ENCODE results near the gene ACOT13.

Gene ACOT13

DNA sequence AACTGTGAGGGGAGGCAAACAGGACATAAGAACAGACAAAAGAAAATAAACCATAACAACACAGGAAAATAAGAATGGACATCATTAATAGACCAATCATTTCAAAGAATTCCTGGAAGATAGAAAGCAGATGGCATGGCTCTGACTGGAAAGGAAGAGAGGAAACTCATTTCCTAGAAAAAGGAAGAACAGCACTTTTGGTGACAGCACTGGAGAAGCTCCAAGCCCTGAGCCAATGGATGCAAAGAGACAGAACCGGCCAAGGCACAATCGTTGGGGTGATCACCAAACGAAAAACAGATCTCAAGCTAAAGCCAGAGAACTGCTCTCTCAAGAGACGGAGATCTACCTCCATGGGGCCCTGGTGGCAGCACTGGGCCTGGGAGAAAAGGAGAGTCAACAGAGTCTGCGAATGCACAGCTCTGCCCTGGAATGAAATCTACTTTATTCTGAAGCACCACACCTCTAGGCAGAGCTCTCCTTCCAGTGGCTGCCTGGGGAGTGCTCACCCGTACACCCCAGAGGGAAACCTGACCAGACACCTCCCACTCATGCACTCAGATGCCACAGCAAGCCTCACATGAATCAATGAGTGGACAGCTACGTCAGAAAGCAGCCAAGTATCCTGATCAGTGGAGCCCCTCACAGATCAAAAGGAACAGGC lies 45.1 kb upstream of the ACOT13 start:
- H3K27me3 ChIP-seq (ENCODE audit: insufficient read depth, low read length) = peaks cover 6% of the 10 kb centered on the region; the same call in 1 of the 2 replicates
- H3K9me2 ChIP-seq (ENCODE audit: low read depth, low read length) = no peaks in the 10 kb centered on the region

DNA sequence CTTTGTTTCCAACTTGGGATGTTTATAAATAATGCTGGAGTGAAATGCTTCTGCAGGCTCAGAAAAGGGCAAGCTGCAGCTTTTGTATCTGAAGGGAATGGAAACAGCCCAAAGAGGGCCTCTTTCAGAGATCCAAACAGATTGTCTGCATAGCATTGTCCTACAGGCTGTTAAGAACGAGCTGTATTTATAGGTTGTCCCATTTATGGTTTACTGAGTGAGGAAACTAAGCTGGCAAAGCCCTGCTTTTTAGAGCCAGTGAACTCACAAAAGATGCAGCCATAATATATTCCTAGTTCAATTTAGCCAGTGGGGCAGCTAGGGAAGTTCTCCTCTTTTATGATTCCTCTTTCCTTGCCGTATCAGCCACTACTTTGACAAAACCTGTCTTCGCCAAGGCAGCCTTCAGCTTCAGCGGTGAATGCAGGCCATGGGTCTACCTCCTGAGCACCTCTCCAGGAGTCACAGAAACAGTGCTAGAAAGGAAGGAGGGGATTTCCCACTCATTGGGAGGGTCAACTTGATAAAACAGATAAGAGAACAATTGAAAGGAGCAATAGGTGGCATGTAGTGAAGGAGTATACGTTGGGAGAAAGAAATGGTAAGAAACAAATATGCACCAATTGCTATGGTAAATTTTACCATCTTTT lies 35.9 kb upstream of the ACOT13 start:
- Histone ChIP-seq H3K27ac (ENCODE audit: low read depth, low read length, poor library complexity, severe bottlenecking) (no peak overlapping the region), H3K4me2 (ENCODE audit: low read length) (no peak overlapping the region), H3K9ac (ENCODE audit: low read length) (no peak overlapping the region), H4K20me1 (ENCODE audit: insufficient read depth, low read length) (no peaks in the 10 kb centered on the region), H2AFZ (ENCODE audit: low read length) (no peak overlapping the region), H3K27me3 (ENCODE audit: insufficient read depth, low read length) (no peaks in the 10 kb centered on the region), H3K79me2 (ENCODE audit: insufficient read depth, low read length) (no peaks in the 10 kb centered on the region), H3K4me3 (ENCODE audit: low read depth, low read length, poor library complexity, severe bottlenecking) (no peak overlapping the region), H3K9me3 (ENCODE audit: low read length) (no peaks in the 10 kb centered on the region), H3K36me3 (ENCODE audit: insufficient read depth, low read length) (no peaks in the 10 kb centered on the region), H3F3A (ENCODE audit: insufficient read depth, low read length) (no peaks in the 10 kb centered on the region), H3K4me1 (ENCODE audit: insufficient read depth, low read length, severe bottlenecking) (no peaks in the 10 kb centered on the region), H3K9me2 (ENCODE audit: low read depth, low read length) (no peaks in the 10 kb centered on the region)
- no peak for TF ChIP-seq EZH2 (IDR thresholded peaks at IDR 0.05; ENCODE audit: borderline replicate concordance, low read length)
- TF ChIP-seq, protein P1, sequence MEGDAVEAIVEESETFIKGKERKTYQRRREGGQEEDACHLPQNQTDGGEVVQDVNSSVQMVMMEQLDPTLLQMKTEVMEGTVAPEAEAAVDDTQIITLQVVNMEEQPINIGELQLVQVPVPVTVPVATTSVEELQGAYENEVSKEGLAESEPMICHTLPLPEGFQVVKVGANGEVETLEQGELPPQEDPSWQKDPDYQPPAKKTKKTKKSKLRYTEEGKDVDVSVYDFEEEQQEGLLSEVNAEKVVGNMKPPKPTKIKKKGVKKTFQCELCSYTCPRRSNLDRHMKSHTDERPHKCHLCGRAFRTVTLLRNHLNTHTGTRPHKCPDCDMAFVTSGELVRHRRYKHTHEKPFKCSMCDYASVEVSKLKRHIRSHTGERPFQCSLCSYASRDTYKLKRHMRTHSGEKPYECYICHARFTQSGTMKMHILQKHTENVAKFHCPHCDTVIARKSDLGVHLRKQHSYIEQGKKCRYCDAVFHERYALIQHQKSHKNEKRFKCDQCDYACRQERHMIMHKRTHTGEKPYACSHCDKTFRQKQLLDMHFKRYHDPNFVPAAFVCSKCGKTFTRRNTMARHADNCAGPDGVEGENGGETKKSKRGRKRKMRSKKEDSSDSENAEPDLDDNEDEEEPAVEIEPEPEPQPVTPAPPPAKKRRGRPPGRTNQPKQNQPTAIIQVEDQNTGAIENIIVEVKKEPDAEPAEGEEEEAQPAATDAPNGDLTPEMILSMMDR (IDR thresholded peaks at IDR 0.05; ENCODE audit: low read length) = no peak

More for the DNA sequence above, 45.1 kb upstream of the ACOT13 start:
- Histone ChIP-seq H3K4me3 (ENCODE audit: low read depth, low read length, poor library complexity, severe bottlenecking) (no peak overlapping the region), H3K9me3 (ENCODE audit: low read length) (no peaks in the 10 kb centered on the region), H3K9ac (ENCODE audit: low read length) (no peak overlapping the region), H4K20me1 (ENCODE audit: insufficient read depth, low read length) (no peaks in the 10 kb centered on the region), H3K79me2 (ENCODE audit: insufficient read depth, low read length) (no peaks in the 10 kb centered on the region), H2AFZ (ENCODE audit: low read length) (no peak overlapping the region), H3K4me1 (ENCODE audit: insufficient read depth, low read length, severe bottlenecking) (no peaks in the 10 kb centered on the region), H3K36me3 (ENCODE audit: insufficient read depth, low read length) (no peaks in the 10 kb centered on the region; the same call in 1 of the 2 replicates), H3K4me2 (ENCODE audit: low read length) (no peak overlapping the region), H3F3A (ENCODE audit: insufficient read depth, low read length) (no peaks in the 10 kb centered on the region), H3K27ac (ENCODE audit: low read depth, low read length, poor library complexity, severe bottlenecking) (no peak overlapping the region)
- TF ChIP-seq, protein P1 (IDR thresholded peaks at IDR 0.05; ENCODE audit: low read length) = no peak
- no peak for TF ChIP-seq EZH2 (IDR thresholded peaks at IDR 0.05; ENCODE audit: borderline replicate concordance, low read length)

DNA sequence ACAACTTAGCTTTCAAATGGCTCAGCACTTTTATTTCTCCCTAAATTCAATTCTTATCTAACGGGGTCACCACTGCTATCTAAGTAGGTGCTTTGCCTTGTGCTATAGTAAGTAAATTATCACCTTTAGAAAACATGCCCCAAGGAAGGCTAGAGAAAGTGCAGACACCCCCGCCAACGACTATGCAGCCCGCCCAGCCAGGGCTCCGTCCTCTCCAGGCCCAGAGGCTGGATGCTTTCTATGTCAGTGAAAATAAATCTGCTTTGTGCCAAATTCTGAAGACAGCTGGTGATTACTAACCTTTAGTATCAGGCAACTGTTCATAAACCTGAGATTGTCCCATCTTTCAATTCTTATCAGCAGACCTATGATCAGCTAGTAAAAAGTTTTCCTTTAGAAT lies 35.2 kb upstream of the ACOT13 start:
- no peak overlapping the region for H3K9ac ChIP-seq (ENCODE audit: low read length)
- H3K4me1 ChIP-seq (ENCODE audit: insufficient read depth, low read length, severe bottlenecking) = no peaks in the 10 kb centered on the region
- no peak overlapping the region for H3K27ac ChIP-seq (ENCODE audit: low read depth, low read length, poor library complexity, severe bottlenecking)
- no peaks in the 10 kb centered on the region for H3F3A ChIP-seq (ENCODE audit: insufficient read depth, low read length)
- no peak overlapping the region for H3K4me2 ChIP-seq (ENCODE audit: low read length)
- H3K27me3 ChIP-seq (ENCODE audit: insufficient read depth, low read length) = no peaks in the 10 kb centered on the region
- no peak overlapping the region for H2AFZ ChIP-seq (ENCODE audit: low read length)
- H4K20me1 ChIP-seq (ENCODE audit: insufficient read depth, low read length) = no peaks in the 10 kb centered on the region
- H3K9me3 ChIP-seq (ENCODE audit: low read length) = no peaks in the 10 kb centered on the region
- H3K9me2 ChIP-seq (ENCODE audit: low read depth, low read length) = no peaks in the 10 kb centered on the region
- no peaks in the 10 kb centered on the region for H3K79me2 ChIP-seq (ENCODE audit: insufficient read depth, low read length)
- TF ChIP-seq EZH2 (IDR thresholded peaks at IDR 0.05; ENCODE audit: borderline replicate concordance, low read length) = no peak
- TF ChIP-seq, protein P1 (IDR thresholded peaks at IDR 0.05; ENCODE audit: low read length) = no peak
- no peak overlapping the region for H3K4me3 ChIP-seq (ENCODE audit: low read depth, low read length, poor library complexity, severe bottlenecking)
- no peaks in the 10 kb centered on the region for H3K36me3 ChIP-seq (ENCODE audit: insufficient read depth, low read length)
